PFSK-1 (cell line): ENCODE data around the gene TKFC.

Experiments
- FOXP2 ChIP-seq: optimal IDR thresholded peaks from 2 replicates; pipeline ENCODE3; 2011; ENCODE audit warnings: borderline replicate concordance, control low read depth, inconsistent platforms; ENCODE audit not compliant: insufficient read depth; ENCODE audit errors: extremely low read length, extremely low read depth
- POLR2AphosphoS5 ChIP-seq: IDR thresholded peaks from 2 replicates; pipeline ENCODE4 v1.6.1; 2012; ENCODE audit warnings: low read depth, mild to moderate bottlenecking, control low read depth, low read length, moderate library complexity
- REST ChIP-seq, 2 experiments: IDR thresholded peaks; 2 replicates each; pipeline versions ENCODE4 v1.6.1 to v1.8.0; 2011 to 2012; ENCODE audit warnings: low read depth in 2 of 2, low read length in 2 of 2, control low read depth in 1 of 2, inconsistent platforms in 1 of 2, mild to moderate bottlenecking in 1 of 2, moderate library complexity in 1 of 2; ENCODE audit not compliant: insufficient read depth in 1 of 2
- SIN3A ChIP-seq: IDR thresholded peaks from 2 replicates; pipeline ENCODE4 v1.6.1; 2012; ENCODE audit warnings: mild to moderate bottlenecking, low read length, moderate library complexity, borderline replicate concordance; ENCODE audit not compliant: insufficient read depth
- TAF1 ChIP-seq: IDR thresholded peaks from 2 replicates; pipeline ENCODE4 v1.6.1; 2012; ENCODE audit warnings: low read length, control low read depth, borderline replicate concordance; ENCODE audit not compliant: insufficient read depth

TKFC gene

GRCh38 chr11:61372659-61373420, 39.8 kb downstream of the TKFC start:
- TF ChIP-seq TAF1 (no peak), SIN3A (no peak), POLR2AphosphoS5 (no peak), FOXP2 (no peak), REST (IDR thresholded peaks at IDR 0.05; ENCODE audit: insufficient read depth in 1 of 2, low read depth in 2 of 2, low read length in 2 of 2) (no peak)

DNA sequence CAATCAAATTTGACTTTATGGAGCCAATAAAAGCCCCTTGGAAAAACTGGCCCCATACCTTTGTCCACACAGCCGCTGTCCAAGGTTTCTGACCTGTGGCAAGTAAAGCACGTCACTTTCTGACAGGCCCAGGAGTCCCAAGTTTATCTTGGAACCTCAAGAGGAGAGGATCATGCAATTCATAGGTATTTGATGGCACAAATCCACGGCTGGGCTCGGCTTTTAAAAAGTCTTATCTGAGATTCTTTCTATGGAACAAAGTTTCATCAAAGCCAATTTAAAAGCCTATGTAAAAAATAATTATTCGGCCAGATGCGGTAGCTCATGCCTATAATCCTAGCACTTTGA, 42.7 kb downstream of the TKFC start:
- TF ChIP-seq REST (IDR thresholded peaks at IDR 0.05; ENCODE audit: insufficient read depth in 1 of 2, low read depth in 2 of 2, low read length in 2 of 2) (0 out of 4 replicates have a peak, but pooled peaks of 1 of the 2 experiments have one; percentile 48), POLR2AphosphoS5 (no peak)

DNA sequence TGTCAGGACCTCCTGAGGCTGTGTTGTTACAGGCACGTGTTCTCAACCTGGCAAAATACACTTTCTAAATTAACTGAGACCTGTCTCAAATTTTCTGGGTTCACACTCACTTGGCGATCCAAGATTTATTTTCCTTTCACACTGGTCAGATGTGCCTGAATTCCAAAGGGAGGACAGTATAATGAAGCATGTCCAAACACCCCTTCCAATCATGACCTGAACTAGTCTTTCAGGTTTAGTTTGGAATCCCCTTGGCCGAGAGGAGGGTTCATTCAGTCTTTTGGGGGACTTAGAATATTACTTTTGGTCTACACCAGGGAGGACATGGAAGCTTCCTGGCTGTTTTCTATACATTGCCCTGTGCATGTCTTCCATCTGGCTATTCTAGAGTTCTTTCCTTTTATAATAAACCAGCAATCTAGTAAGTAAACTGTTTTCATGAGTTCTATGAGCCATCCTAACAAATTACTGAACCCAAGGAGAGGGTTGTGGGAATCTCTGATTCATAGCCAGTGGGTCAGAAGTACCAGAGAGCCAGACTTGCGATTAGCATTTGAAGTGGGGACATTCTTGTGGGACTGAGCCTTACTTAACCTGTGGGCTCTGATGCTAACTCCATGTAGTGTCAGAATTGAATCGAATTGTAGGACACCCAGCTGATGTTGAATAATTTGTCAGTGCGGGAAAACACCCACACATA, 44.6 kb downstream of the TKFC start:
- no peak for TF ChIP-seq REST (IDR thresholded peaks at IDR 0.05; ENCODE audit: insufficient read depth in 1 of 2, low read depth in 2 of 2, low read length in 2 of 2)
- TF ChIP-seq FOXP2: no peak
- TF ChIP-seq SIN3A: no peak
- TF ChIP-seq TAF1: no peak
- no peak for TF ChIP-seq POLR2AphosphoS5

- TF ChIP-seq FOXP2 (no peak), SIN3A (no peak), POLR2AphosphoS5 (no peak), TAF1 (no peak), REST (IDR thresholded peaks at IDR 0.05; ENCODE audit: insufficient read depth in 1 of 2, low read depth in 2 of 2, low read length in 2 of 2) (no peak)
Observed at GRCh38 chr11:61378713-61379313, 45.8 kb downstream of the TKFC start.

- TF ChIP-seq TAF1 (no peak), FOXP2 (no peak), REST (IDR thresholded peaks at IDR 0.05; ENCODE audit: insufficient read depth in 1 of 2, low read depth in 2 of 2, low read length in 2 of 2) (no peak), POLR2AphosphoS5 (no peak), SIN3A (no peak)
Observed at GRCh38 chr11:61380884-61381283, 47.9 kb downstream of the TKFC start.
